ENCODE measurements around the gene TAPBP. TPM values are rescaled to one million over a fixed set of nuclear protein-coding genes. Genes with fewer than 3 reads are reported as not detected.
"Not testable (repeated sequence)": the region's sequence is repeated elsewhere in the genome, so short reads cannot be mapped to it uniquely, and the experiment has no call there.

Gene TAPBP
- total RNA-seq (100 to 1,000 TPM in 2 of 10 donors, 10 to 100 TPM in 8; 71.9 to 242 (median 86.7) TPM), polyA plus RNA-seq (10 to 100 TPM; 20.6 to 49.7 TPM)
- long read RNA-seq, donor 1, partial matches to known transcripts: 5 of 29 reads
- long read RNA-seq, donor 1, other reads (novel, unspliced or antisense): 22 of 29 reads
- long read RNA-seq, donor 2, transcript TAPBP-234 (8 exons, 3,759 nt): major isoform, 9 of 45 reads
- long read RNA-seq, donor 2, partial matches to known transcripts: 3 of 45 reads
- long read RNA-seq, donor 2, other reads (novel, unspliced or antisense): 32 of 45 reads
- long read RNA-seq, donor 3, transcript TAPBP-234 (8 exons, 3,759 nt): major isoform, 22 of 72 reads
- long read RNA-seq, donor 3, partial matches to known transcripts: 14 of 72 reads
- long read RNA-seq, donor 3, other reads (novel, unspliced or antisense): 35 of 72 reads

GRCh38 chr6:33313709-33314514 is at the start of gene TAPBP:
Gene TAPBP, minus strand, starts transcription at chr6:33314078. Its CDS starts 37 bp downstream, at chr6:33314041.
- peaks cover 12 to 64% (median 52%) of the 10 kb centered on the region in 9 donors for H3K4me1 ChIP-seq
- TF ChIP-seq CTCF (IDR thresholded peaks at IDR 0.05): no peak
- peak; percentile 11 to 57 (median 36) for ATAC-seq
- WGBS, 2 donors: 0 to 1% methylated on average over 47 of the region's 47 CpGs
- H3K36me3 ChIP-seq: peaks cover 0 to 46% (median 12%) of the 10 kb centered on the region in 9 donors
- peak; percentile 55 to 70 for DNase-seq
- peak within 1 kb of the TSS; percentile 93 to 100 (median 98) for H3K27ac ChIP-seq
- peak within 1 kb of the TSS; percentile 78 to 99 (median 90) for H3K4me3 ChIP-seq
- no peaks in the 10 kb centered on the region for H3K9me3 ChIP-seq
- intact Hi-C loops (cut with DNase I): loop anchor here in 2 of 10 donors (2.0 to 10.0 kb wide), 2 partner anchors 15 to 101 kb away; partner anchors contain the start of genes CUTA (in 2 of the 2), PHF1 (in 2 of the 2) and RGL2 (in 1 of the 2)
- no peaks in the 10 kb centered on the region for H3K27me3 ChIP-seq

- H3K27ac ChIP-seq; intact Hi-C loops (cut with DNase I); ATAC-seq; DNase-seq; H3K4me3 ChIP-seq; H3K27me3 ChIP-seq; H3K9me3 ChIP-seq; H3K4me1 ChIP-seq; H3K36me3 ChIP-seq: not testable (repeated sequence)
- 88 to 89% methylated on average over 12 of the region's 12 CpGs for WGBS, 2 donors
Observed at GRCh38 chr6:33363486-33363885, 49.6 kb upstream of the TAPBP start.

GRCh38 chr6:33359331-33359730 is 45.5 kb upstream of the TAPBP start:
- H3K9me3 ChIP-seq: no peaks in the 10 kb centered on the region
- intact Hi-C loops (cut with DNase I): no loop called here
- TF ChIP-seq CTCF (IDR thresholded peaks at IDR 0.05): no peak
- H3K27ac ChIP-seq: no peak overlapping the region
- ATAC-seq (no peak), DNase-seq (no peak)
- no peak overlapping the region for H3K4me3 ChIP-seq
- H3K27me3 ChIP-seq: peaks cover 0 to 12% (median 3%) of the 10 kb centered on the region in 7 donors
- no peaks in the 10 kb centered on the region for H3K36me3 ChIP-seq
- no peaks in the 10 kb centered on the region for H3K4me1 ChIP-seq

- H3K27ac ChIP-seq; H3K36me3 ChIP-seq; H3K9me3 ChIP-seq; H3K4me1 ChIP-seq; DNase-seq; ATAC-seq; H3K4me3 ChIP-seq; intact Hi-C loops (cut with DNase I): not testable (repeated sequence)
- peaks cover 0 to 12% (median 3%) of the 10 kb centered on the region in 7 donors for H3K27me3 ChIP-seq
- 61 to 67% methylated on average over 13 of the region's 13 CpGs for WGBS, 2 donors
Observed at GRCh38 chr6:33357160-33357871, 43.4 kb upstream of the TAPBP start.

GRCh38 chr6:33356295-33356694 is 42.4 kb upstream of the TAPBP start:
- H3K36me3 ChIP-seq: no peaks in the 10 kb centered on the region
- TF ChIP-seq CTCF (IDR thresholded peaks at IDR 0.05): no peak
- no peak overlapping the region for H3K4me3 ChIP-seq
- intact Hi-C loops (cut with DNase I): no loop called here
- no peak overlapping the region for H3K27ac ChIP-seq
- 74 to 77% methylated on average over 3 of the region's 3 CpGs for WGBS, 2 donors
- ATAC-seq: no peak
- H3K4me1 ChIP-seq: no peaks in the 10 kb centered on the region
- no peaks in the 10 kb centered on the region for H3K9me3 ChIP-seq
- H3K27me3 ChIP-seq: peaks cover 0 to 12% (median 3%) of the 10 kb centered on the region in 7 donors
- DNase-seq: no peak

- DNase-seq; intact Hi-C loops (cut with DNase I); H3K27ac ChIP-seq; H3K36me3 ChIP-seq; ATAC-seq; H3K4me1 ChIP-seq; H3K9me3 ChIP-seq; H3K4me3 ChIP-seq: not testable (repeated sequence)
- H3K27me3 ChIP-seq: peaks cover 0 to 12% (median 3%) of the 10 kb centered on the region in 7 donors
- 87 to 90% methylated on average over 6 of the region's 6 CpGs for WGBS, 2 donors
Observed at GRCh38 chr6:33355860-33356259, 42.0 kb upstream of the TAPBP start.
